WERI-Rb-1 (cell line): ENCODE results near the gene HSPB7.

Experiments used
- DNase-seq: peaks from one replicate; pipeline ENCODE4 v3.0.0-alpha.2; 2020
- H3K27ac ChIP-seq: fragments of 250-450 bp; sonication (Bioruptor Pico); 2 replicates; pipeline ENCODE4 v1.5.1; 2020; ENCODE audit warnings: mild to moderate bottlenecking, moderate library complexity
- H3K27me3 ChIP-seq: fragments of 250-450 bp; sonication (Bioruptor Pico); 2 replicates; pipeline ENCODE4 v1.5.1; 2021; ENCODE audit warnings: mild to moderate bottlenecking, low read depth, moderate library complexity; ENCODE audit not compliant: insufficient read depth, severe bottlenecking
- H3K36me3 ChIP-seq: fragments of 250-450 bp; sonication (Bioruptor Pico); 2 replicates; pipeline ENCODE4 v1.5.1; 2020; ENCODE audit warnings: mild to moderate bottlenecking, moderate library complexity
- H3K4me3 ChIP-seq: 2 replicates; pipeline ENCODE4 v1.5.1; 2011; ENCODE audit warnings: low read depth, mild to moderate bottlenecking, control low read depth, low read length
- H3K9me3 ChIP-seq: fragments of 250-450 bp; sonication (Bioruptor Pico); 2 replicates; pipeline ENCODE4 v1.5.1; 2021; ENCODE audit warnings: mild to moderate bottlenecking, moderate library complexity; ENCODE audit not compliant: severe bottlenecking
- TF ChIP-seq, protein P1 (sequence below): IDR thresholded peaks from 2 replicates; pipeline ENCODE4 v1.5.1; 2011; ENCODE audit warnings: low read depth, mild to moderate bottlenecking, control low read depth, inconsistent platforms, low read length

The HSPB7 gene

DNA sequence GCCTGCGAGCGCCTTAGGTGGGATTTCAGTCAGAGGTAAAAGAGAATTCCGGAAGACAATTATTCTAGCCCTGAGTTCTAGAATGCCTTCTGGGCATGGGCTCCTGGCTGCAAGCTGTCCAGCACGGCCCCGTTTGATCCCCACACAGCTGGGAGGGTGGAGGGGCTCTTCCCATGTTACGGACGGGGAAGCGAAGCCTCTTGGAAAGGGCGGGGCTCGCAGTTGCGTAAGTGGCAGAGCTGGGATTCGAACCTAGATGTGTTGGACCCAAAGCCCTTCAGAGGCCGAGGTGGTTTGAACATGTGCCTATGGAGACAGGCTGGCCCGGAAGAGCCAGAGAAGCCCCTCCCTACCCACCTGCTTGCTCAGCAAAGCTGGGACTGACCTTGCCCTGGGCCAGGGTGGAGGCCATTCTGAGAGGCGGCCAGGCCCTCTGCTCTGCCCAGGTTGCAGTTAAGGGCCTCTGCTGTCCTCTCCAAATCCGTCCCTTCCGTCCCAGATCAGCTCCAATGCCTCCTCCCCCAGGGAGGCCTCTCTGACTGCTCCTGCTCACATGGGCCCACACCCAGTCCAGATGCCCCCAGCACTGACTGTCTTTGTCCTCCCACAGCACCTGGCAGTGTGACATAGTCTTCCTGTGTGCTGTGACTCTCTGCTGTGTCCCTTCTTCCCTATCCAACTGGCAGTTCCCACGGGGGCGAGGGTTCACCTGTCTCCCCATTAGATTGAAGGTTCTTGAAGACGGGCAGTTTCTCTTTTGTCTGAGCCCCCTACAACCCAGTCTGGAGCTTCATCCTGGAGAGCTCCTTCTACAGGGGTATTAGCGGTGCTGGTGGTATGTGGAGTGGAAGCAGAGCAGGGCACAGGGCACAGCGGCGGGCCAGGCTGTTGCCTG is 1.2 kb upstream of the HSPB7 start:
- no peak for DNase-seq
- TF ChIP-seq, protein P1, sequence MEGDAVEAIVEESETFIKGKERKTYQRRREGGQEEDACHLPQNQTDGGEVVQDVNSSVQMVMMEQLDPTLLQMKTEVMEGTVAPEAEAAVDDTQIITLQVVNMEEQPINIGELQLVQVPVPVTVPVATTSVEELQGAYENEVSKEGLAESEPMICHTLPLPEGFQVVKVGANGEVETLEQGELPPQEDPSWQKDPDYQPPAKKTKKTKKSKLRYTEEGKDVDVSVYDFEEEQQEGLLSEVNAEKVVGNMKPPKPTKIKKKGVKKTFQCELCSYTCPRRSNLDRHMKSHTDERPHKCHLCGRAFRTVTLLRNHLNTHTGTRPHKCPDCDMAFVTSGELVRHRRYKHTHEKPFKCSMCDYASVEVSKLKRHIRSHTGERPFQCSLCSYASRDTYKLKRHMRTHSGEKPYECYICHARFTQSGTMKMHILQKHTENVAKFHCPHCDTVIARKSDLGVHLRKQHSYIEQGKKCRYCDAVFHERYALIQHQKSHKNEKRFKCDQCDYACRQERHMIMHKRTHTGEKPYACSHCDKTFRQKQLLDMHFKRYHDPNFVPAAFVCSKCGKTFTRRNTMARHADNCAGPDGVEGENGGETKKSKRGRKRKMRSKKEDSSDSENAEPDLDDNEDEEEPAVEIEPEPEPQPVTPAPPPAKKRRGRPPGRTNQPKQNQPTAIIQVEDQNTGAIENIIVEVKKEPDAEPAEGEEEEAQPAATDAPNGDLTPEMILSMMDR: no peak
- Histone ChIP-seq H3K27me3 (no peaks in the 10 kb centered on the region), H3K27ac (no peak overlapping the region), H3K9me3 (no peaks in the 10 kb centered on the region), H3K4me3 (no peak overlapping the region), H3K36me3 (no peaks in the 10 kb centered on the region)

DNA sequence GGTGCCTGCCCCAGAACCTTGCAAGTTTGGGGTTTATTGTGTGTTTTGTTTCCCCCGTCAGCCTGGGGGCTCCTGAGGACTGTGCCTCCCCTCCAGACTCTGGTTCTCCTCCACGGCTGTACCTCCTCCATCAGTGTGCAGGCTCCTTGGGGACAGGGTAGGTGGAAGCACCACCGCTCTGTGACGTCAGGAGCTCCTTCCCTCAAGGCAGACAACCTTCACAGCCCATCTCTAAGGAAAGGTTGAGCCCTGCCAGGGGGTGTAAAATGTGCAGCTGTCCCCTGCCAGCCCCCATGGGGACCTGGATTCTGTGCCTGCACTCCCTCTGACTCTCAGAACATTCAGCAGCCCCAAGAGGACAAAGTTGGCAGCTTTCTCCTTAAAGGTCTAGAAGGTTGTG is 465 bp upstream of the HSPB7 start:
- Histone ChIP-seq H3K4me3 (no peak overlapping the region), H3K36me3 (no peaks in the 10 kb centered on the region), H3K9me3 (no peaks in the 10 kb centered on the region), H3K27ac (no peak overlapping the region), H3K27me3 (no peaks in the 10 kb centered on the region)
- DNase-seq: no peak
- TF ChIP-seq, protein P1: no peak

DNA sequence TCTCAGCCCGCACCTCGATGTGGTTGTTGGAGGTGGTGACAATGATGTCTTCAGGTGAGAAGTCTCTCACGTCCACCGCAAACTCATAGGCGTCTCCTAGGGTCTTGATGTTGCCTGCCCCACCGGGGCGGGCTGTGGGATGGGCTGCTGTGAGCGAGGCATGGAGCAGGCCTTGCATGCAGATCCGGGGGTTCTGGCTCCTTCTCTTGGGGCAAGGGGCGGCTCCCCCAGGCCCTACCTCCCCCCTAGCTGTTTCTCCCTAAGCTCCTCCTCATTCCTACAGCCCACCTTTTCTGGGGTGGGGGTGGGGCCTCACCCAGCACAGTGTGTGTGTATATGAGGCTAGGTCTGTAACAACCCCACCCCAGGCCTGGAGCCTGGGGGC is 775 bp downstream of the HSPB7 start:
- no peaks in the 10 kb centered on the region for H3K36me3 ChIP-seq
- no peak overlapping the region for H3K27ac ChIP-seq
- DNase-seq: no peak
- no peak overlapping the region for H3K4me3 ChIP-seq
- no peaks in the 10 kb centered on the region for H3K27me3 ChIP-seq
- TF ChIP-seq, protein P1: no peak
- H3K9me3 ChIP-seq: no peaks in the 10 kb centered on the region

DNA sequence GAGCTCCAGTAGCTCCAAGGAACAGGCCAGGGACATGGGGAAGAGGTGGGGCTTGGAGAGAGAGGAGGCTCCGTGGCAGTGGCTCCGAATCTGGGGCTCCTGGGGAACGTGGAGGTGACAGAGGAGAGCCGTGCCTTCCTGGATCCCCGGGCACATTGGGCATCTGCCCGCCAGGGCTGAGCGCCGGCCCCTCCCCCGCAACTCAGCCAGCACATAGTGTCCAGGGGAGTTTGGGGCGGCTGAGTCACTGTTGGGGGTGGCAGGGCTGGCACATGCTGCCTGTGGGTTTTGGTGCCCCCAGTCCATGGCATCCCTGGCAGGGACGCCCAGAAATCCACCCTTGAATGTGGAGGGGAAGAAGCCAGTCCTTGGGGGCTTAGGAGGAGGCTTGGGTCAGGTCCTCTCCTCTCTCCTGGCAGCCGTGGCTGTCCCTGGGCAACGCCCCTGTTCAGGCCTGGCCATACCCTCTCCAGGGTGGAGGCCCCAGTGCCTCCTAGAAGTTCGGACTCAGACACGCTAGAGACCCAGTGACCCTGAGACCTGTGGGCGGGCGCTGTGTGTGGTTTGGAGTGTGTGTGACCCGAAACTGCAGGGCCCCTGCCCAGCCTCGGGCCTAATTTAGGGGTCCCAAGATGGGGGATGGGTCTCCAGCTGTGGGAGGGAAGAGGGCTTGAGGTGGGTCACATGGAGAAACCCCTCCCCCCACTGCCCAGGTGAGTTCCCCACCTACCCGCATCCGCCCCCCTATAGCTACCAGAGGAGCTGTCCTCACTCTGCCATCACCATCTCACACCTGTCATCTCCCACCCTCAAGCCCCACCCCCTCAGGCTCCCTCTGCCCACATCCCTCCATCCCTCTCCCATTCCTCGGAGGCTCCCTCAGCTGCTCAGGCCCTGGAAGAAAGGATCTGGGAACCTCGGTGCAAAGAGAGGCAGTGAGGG is 1.6 kb downstream of the HSPB7 start:
- Histone ChIP-seq H3K27ac (no peak overlapping the region), H3K36me3 (no peaks in the 10 kb centered on the region), H3K9me3 (no peaks in the 10 kb centered on the region), H3K27me3 (no peaks in the 10 kb centered on the region), H3K4me3 (no peak overlapping the region)
- TF ChIP-seq, protein P1: no peak
- DNase-seq: no peak

DNA sequence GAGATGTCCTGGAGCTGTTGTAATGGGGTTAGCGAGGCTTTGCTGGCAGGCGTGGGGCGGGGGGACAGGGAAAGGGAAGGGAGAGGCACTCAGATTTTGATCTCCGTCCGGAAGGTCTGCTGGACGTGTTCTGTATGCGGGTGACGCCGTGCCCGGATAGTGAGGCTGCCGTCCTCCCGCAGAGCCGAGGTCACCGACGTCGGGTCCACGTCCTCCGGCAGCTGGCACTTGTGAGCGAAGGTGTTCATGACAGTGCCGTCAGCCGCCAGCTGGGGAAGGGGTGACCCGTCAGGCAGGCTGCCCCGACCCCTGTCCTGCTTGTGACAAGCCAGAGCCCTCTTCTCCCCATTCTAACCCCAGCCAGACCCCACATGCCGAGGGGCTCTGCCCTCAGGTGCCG is 2.4 kb downstream of the HSPB7 start:
- DNase-seq: no peak
- Histone ChIP-seq H3K27me3 (no peaks in the 10 kb centered on the region), H3K36me3 (no peaks in the 10 kb centered on the region), H3K4me3 (no peak overlapping the region), H3K9me3 (no peaks in the 10 kb centered on the region), H3K27ac (no peak overlapping the region)
- TF ChIP-seq, protein P1: no peak
